Eye (tissue), 1 donor: ENCODE data around the gene IFNA13.
A peak's percentile ranks its signal among the peaks of the same experiment; 100 is the strongest.
"Not testable (repeated sequence)": the region's sequence is repeated elsewhere in the genome, so short reads cannot be mapped to it uniquely, and the experiment has no call there.

ENCODE experiments used
- DNase-seq: peaks from one replicate; pipeline ENCODE4 v3.0.0-alpha.2; 2015

The IFNA13 gene

DNA sequence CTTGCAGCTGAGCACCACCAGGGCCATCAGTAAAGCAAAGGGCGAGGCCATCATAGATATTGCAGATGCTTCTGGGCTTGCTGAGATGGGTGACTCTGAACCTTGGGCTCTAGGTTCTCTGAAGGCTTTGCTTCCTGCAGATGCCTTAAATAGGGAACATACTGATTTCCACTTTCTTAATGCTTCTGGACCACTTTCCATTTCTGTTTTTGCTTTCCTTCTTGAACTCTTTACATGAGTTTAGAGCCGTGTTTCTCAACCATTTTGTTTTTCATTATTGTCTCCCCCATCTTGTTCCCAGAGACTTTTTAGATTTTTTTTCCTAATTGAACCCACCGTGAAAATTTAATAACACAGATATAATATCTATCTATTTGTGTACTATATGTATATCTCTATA, at the start of gene IFNA13:
Gene IFNA13, minus strand, starts transcription at position 101 of the 400 bp plus-strand sequence. Its CDS starts 47 bp downstream, at position 54.
- DNase-seq = no peak

DNA sequence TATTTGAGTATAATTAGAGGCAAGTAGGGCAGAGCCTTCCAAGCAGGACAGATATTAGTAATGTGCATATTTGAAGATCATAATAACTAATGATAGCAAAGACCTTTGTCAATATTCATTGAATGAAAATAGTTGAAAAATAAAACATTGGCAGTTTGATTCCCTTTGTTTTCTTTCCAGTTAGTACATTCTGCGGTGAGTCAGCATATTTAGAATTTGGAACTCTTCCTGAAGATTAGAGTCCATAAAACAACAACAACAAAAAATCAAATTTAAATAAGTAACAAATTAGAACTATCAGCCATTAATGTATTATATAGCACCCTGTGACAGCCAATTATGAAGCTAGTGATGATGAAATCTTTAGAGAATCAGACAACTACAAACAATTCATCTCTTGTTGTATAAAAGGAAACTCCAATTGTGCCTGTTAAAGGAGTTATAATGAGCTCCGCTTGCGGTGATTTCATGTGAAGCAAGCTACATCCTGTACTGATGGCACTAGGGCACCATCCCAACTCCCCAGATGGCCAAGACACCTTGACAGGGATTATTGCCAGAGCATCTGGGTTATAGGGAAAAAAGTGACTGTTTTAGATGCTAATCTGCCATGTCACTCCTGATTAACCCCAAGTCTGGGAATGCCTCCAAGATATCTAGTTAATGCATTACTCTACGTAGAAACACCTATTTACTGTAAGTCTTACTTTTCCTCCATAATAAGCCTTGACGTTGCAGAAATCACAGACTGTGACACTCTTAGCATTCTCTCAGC, 47.8 kb upstream of the IFNA13 start:
- no peak for DNase-seq

DNA sequence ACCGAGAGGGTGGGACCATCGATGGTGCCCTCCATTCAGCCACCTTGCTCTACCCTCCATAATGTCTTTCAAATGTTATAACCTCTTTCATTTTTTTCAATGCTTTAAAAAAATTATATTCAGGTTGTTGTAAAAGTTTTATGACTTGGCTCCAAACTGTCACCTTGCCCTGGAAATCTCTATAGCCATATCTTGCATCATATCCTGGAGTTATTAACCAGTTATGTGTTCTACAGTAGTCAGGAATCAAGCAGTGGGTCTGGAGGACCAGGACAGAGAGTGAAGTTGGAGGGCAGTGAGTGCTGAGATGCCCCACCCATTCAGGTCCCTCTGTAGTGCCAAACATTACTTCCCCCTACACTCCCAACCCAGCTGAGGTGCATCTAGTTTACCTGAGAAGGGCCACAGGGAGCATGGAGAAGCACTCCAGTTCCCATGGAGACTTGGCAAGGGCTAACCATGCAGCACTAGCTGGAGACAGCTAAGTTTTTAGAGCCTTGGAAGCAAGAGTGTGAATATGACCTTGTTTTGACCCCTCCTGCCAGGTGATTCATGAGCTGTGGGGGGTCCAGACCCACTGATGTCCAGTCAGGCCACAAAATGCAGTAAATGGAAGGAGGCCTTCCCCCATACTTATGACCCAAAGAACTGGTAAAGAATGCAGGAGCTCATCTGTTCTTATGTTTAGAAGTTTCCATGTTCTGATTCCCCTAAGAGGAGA, 46.5 kb upstream of the IFNA13 start:
- no peak for DNase-seq

DNA sequence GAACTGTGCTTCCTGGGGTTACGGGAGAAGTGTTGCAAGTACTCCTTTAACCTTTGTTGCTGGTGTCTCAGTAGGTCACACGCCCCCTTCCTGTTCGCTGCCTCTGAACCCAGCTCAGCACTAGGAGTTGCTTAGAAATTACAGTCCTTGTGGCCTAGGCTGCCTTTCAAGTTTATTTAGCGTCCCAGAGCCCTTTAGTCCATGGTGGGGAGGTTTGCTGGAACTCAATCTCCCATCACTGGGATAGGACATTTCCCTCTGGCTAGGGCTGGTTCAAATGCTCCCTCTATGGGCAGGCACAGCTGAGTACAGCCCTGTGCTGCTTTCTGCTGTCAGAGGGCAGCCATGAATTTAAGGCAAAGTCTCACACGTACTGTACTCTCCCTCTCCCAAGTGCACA, 45.8 kb upstream of the IFNA13 start:
- DNase-seq = no peak

DNA sequence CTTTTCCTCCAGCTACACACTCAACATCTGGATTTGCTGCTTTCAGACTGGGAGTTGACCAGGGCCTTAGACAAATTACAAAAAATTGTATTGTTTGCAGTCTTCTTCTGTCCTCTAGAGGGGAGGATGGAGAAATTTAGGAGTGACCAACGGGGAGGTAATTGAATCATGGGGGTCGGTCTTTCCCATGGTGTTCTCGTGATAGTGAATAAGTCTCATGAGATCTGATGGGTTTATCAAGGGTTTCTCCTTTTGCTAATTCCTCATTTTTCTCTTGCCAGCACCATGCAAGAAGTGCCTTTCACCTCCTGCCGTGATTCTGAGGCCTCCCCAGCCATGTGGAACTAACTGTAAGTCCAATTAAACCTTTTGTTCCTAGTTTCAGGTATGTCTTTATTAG, 45.3 kb upstream of the IFNA13 start:
- DNase-seq = no peak

DNA sequence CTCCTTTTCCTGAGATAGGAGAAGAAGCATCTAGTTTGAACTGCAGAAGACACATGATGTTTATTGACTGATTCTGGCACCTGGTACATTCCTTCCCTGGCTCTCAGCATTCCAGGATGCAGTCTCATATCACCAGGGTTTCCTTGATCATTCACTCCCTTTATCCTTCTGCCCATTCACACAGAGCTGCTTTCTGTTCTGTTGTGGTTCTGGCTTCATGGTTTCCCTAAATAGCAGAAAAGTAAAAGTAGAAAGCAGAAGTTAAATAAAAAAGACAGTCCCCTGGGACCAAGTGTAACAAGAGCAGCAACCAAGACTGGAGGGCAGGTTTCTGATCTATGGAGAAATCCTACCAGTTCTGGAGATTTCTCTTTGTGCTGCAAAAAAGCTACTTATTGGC, 44.2 kb upstream of the IFNA13 start:
- no peak for DNase-seq

DNA sequence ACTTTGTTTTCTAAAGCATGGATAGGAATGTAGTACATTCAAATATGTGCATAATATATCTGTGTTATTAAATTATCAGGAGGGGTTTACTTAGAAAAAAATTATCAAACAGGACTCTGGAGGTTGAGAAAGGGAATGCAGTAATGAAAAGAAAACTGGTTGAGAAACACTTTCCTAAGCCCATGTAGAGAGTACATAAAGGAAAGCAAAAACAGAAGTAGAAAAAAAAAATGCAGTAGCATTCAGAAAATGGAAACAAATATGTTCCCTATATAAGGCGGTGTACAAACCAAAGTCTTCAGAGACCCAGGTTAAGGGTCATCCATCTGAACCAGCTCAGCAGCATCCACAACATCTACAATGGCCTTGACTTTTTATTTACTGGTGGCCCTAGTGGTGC, 41.0 kb upstream of the IFNA13 start, which contains the start of gene IFNA8:
Gene IFNA8, plus strand, starts transcription at position 301 of the 400 bp plus-strand sequence. Its CDS starts 60 bp downstream, at position 361.
- DNase-seq = no peak

DNA sequence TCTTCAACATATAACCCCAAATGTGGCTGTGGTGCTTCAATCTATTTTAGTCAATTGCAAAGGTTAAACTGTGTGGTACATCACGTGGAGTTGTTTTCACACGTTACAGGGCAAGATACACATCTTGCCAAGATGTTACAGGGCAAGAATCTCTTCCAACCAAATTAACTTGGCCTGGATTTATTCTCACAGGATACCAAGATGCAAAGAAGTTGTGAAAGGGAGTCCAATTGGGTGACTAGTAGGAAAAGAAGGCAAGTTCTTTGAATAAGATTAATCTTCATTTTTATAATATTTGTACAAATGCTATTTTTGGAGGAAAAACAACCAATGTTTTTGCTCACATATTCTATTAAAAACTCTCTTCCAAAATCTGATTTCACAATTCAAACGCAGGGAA, 36.3 kb upstream of the IFNA13 start:
- DNase-seq = no peak

DNA sequence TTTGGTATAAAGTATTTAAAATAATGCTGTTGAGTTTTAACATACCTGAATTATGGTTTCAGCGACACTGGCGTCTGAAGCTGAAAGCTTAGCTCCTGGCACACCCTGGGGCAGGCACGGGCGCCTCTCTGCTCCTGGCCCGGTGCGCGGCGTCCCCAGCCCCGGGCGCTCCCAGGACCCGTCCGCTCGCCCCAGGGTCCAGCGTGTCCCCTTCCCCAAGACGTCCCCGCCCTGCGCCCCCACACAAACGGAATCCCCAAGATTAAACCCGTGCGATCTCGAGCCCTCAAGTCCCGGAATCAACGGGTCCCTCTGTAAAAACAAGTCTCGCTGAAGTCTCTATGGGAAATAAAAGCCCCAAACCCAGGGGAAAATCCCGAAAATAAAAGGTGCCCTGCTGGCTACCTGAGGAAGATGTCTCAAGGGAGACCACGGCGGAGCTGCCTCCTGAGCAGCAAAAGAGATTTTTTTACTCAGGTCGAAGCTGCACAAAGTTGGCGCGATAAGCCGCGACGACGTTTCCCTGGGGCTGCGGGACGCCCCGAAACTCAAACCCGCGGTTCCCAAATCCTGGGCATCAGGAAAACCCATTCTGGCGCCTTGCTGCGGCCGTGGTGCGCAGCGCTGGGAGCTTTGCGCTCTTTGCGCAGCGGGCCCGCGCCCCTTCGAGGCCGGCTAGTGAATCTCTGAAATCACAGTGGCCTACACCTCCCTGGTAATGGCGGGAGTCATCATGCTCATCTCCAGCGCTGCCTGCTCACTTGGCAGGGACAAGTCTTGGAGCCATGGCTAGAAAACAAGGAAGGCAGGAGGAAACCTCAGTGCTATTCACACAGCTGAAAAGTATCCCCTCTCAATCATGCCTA, 34.8 kb upstream of the IFNA13 start:
- peak; percentile 59 for DNase-seq

DNA sequence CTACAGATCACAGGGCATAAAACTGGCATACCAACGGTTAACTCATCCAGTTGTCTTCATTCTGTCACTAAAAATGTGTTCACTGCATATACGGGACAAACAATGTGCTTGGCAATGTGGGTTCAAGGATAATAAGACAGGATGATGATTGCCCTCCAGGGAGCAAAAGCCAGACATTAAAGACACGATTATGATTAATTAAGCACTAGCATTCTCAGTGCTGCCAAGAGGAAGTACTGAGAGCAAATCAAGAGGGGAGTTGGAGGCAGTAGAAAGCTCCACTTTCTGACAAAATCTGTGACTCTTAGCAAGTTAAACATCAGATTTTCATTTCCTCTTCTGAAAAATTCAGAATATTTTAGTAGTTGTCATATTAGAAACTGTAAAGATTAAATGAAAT, 32.1 kb upstream of the IFNA13 start:
- no peak for DNase-seq

DNA sequence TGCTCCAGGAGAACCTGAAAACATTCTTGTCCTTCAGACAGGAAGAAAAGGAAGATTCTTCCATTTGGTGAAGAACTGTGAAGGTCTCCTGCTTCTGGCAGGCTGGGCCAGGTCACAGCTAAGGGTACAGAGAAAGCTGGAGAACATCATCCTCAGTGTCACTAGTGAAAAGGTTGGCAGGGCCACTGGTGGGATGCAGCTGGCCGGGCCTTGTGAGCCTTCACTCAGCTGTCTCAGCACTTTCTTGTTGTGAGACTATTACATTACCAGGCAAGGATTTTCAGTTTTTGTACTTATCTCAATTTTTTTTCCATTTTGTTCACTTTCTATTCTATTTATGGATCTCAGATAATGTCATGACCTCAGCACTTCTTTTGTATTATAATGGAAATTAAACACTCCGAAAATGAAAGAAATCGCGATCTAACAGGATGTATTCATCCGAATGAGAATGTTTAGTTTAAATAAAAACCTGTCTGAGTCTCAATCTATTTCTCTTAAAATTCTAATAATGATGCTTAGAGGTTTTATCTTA, 31.2 kb upstream of the IFNA13 start:
- no peak for DNase-seq

DNA sequence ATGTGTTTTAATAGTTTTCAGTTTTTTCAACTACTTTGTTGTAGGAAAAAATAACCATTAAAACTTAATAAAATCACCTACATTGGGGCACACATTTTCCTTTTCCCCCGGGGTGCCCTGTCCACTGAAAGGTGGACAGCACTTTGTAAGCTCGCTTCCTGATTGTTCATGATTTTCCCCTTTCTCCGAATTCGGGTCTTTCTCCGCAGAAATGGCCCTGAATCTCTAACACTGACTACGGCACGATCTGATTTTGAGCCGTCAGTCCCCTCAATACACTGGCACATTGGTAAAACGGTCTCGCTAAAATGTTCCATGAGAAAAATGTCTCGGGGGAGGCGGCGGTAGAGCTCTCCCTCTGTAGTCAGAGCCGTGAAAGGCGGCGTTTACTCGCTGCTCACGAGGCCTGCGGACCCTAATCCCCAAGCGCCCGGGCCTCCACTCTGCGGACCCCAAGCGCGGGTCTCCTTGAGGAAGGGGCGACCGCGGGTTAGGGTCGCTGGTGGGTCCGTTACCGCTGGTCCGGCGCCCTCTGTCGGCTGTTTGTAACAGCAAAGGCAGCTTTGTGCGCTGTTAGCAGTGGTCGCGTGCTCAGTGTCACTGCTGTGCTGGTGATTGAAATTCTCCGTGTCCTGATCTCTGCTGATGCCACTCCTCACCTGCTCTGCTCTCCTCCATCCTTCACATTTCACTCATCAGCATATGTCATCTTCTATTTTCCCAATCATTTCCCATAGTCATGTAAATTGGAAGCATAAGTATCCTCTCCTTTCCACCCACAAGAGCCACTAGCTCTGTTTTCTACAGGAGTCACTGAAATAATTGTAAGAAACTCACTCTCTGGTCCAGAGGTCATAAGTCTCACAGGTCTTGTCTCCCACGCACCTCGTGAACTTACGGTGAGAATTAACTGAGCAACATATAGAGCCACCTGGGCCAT, 28.2 kb upstream of the IFNA13 start:
- peak; percentile 89 for DNase-seq

DNA sequence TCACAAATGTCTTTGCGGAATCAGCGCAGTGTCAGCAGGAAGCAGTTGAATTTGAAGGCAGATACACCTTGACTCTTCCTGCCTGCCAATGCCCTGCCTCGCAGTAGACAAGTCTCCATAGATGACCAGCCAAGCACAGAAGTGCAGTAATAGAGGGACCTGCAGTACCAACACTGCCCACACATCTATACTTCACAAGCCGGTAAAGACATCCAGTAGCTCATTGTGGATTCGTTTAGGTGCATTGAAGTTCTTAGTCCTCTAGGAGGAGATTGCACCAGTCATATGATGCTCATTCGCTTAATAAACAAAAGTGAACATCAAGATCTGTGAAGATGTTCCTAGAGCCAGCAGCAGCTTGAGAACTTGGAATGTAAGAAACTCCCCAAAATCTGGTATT, 24.4 kb upstream of the IFNA13 start:
- DNase-seq = no peak

DNA sequence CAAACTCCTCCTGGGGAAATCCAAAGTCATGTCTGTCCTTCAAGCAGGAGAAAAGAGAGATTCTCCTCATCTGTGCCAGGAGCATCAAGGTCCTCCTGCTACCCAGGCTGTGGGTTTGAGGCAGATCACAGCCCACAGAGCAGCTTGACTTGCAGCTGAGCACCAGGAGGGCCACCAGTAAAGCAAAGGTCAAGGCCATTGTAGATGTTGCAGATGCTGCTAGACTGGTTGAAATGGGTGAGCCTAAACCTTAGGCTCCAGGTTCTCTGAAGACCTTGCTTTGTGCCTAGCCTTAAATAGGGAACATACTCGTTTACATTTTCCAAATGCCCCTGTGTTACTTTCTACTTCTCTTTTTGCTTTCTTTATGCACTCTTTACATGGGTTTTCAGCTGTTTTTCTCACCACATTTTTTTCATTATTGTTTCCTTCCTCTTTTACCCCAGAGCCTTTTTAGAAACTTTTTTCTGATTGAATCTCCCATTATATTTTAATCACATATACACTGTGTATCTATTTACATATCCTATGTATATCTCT, 17.3 kb upstream of the IFNA13 start, which contains the start of gene IFNA2:
Gene IFNA2, minus strand, starts transcription at position 268 of the 540 bp plus-strand sequence. Its CDS starts 69 bp downstream, at position 199.
- no peak for DNase-seq

DNA sequence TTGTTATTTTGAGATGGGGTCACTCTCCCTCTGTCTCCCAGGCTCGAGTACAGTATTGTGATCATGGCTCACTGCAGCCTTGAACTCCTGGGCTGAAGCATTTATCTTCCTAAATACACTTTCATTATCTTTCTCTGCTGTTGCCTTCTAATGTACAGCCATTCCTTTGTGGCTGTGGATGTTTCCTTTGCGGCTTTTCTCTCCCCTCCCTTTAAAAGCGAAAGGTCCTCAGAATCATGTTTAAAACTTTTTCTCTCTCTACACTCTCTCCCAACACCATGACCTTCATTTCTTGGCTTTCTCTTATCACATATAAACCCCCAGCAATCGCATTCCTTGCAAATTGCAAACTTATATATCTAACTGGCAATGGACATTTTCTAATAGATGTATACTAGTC, 15.8 kb upstream of the IFNA13 start:
- no peak for DNase-seq

DNA sequence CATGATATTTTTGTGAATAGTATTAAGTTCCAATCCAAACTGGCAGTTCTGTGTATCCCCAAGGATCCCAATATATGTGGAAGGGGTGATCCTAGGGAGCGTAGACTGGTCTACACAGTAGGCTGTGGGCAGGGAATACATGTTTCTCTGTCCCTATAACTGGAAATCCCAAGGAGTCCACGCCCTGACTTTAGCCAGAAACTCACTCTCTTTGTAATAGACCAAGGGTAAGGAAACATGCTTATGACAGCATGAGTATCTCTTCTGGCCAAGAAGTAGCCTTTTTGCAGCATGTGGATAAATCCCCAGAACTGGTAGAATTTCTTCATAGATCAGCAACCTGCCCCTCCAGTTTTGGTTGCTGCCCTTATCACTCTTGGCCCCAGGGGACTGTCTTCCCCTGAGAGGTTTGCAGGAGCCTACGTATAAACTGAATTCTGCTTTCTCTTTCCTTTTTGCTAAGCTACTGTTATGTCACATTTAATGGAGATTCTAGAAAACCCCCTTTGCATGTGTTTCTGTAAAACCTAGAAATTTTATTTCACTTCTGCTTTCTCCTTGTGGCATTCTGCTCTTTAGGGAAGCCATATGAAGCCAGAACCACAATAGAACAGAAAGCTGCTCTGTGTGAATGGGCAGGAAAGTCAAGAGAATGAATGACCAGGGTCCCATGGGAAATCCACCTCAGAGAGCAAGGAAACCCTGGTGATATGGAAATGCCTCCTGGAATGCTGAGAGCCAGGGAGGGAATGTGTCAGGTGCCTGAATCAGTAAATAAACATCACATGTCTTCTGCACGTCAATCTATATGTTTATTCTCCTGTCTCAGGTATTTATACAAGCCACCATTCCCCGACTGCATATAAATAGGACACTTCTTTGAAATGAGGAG, 13.8 kb upstream of the IFNA13 start:
- DNase-seq = no peak

DNA sequence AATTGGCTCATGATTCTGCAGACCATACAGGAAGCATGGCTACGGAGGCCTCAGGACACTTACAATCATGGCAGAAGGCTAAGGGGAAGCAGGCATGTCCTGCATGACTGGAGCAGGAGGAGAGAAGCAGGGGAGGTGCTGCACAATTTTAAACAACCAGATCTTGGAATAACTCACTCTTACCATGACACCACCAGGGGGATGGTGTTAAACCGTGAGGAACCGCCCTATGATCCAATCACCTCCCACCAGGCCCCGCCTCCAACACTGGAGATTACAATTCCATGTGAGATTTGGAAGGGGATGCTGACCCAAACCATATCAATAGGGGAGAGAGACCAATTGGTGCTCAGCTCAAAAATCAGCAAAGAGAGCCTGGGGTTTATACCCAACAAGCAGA, 3.6 kb upstream of the IFNA13 start:
- not testable (repeated sequence) for DNase-seq

DNA sequence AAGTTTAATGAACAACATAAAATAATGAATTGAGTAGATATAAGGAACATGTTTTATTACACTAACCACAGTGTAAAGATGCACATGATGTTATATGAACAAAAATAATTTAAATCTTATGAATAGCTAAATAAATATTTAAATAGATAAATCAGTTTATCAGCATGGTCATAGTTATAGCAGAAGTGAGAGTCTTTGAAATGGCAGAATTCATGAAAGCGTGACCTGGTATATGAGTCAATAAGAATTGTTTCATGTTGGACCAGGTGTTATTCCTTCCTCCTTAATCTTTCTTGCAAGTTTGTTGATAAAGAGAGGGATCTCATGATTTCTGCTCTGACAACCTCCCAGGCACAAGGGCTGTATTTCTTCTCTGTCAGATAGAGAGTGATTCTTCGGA, 688 bp downstream of the IFNA13 start:
- DNase-seq = not testable (repeated sequence)

DNA sequence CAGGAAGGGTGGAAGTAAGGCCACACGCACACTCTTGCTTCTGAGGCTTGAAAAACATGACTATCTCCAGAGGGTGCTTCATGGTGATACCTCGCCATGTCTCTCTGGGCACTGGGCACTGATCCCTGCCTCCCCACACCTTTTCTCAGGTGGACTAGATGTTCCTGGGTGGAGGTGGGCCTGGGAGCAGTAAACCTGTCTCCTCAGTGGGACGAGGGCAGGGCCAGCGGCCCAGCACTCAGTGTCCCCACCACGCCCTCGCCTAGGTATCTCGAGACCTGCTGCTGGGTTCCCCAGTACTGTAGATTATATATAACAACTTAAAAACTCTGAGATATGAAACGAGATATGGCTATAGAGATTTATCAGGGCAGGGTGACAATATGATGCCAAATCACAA, 5.6 kb downstream of the IFNA13 start:
- no peak for DNase-seq
